H1 (cell line): ENCODE results near the gene LIPG. TPM values are rescaled to one million over a fixed set of nuclear protein-coding genes. Genes with fewer than 3 reads are reported as not detected.

Experiments
- CTCF ChIA-PET: fragments of 300-600 bp; sonication (Branson Sonifier 250); formaldehyde crosslinking; loops from one replicate; lab custom pipeline; 2021; ENCODE audit not compliant: partially characterized antibody; lab: Charles Lee
- POLR2A ChIA-PET: fragments of 300-600 bp; sonication (Branson Sonifier 250); formaldehyde crosslinking; loops from one replicate; lab custom pipeline; 2021; ENCODE audit warnings: inconsistent platforms; ENCODE audit not compliant: partially characterized antibody; lab: Charles Lee
- DNase-seq, 2 experiments: peaks; one replicate each; pipeline versions ENCODE4 v3.0.0 to v3.0.0-alpha.2; 2010 to 2022; ENCODE audit warnings: low spot score in 2 of 2, low read depth in 1 of 2, mixed read lengths in 1 of 2
- FAIRE-seq: peaks from 2 replicates; lab custom pipeline; 2011; peaks lifted over from hg19 to GRCh38; lab: Jason Lieb, UNC
- H2AFZ ChIP-seq: 2 replicates; pipeline ENCODE4 v1.8.1; 2012; ENCODE audit warnings: low read length, inconsistent platforms
- H2AK5ac ChIP-seq: 2 replicates; pipeline ENCODE4 v1.6.1; 2013; ENCODE audit warnings: low read depth, low read length
- H2BK120ac ChIP-seq: replicated peaks from 2 replicates; pipeline ENCODE3; 2013; ENCODE audit warnings: low read depth, low read length, inconsistent platforms
- H2BK12ac ChIP-seq: 2 replicates; pipeline ENCODE4 v1.6.1; 2013; ENCODE audit warnings: low read depth, low read length
- H2BK15ac ChIP-seq: 2 replicates; pipeline ENCODE4 v1.6.1; 2013; ENCODE audit warnings: low read length
- H2BK20ac ChIP-seq: 2 replicates; pipeline ENCODE4 v1.6.1; 2013; ENCODE audit warnings: low read length
- H2BK5ac ChIP-seq: 2 replicates; pipeline ENCODE4 v1.6.1; 2013; ENCODE audit warnings: low read depth, low read length
- H3K14ac ChIP-seq: 2 replicates; pipeline ENCODE4 v1.6.1; 2013; ENCODE audit warnings: inconsistent platforms; ENCODE audit not compliant: insufficient read length
- H3K18ac ChIP-seq: 2 replicates; pipeline ENCODE4 v1.6.1; 2013; ENCODE audit warnings: low read length; ENCODE audit errors: extremely low read depth
- H3K23ac ChIP-seq: 2 replicates; pipeline ENCODE4 v1.6.1; 2013; ENCODE audit warnings: inconsistent platforms; ENCODE audit not compliant: insufficient read length
- H3K23me2 ChIP-seq: 2 replicates; pipeline ENCODE4 v1.6.1; 2013; ENCODE audit warnings: low read depth, low read length
- H3K27ac ChIP-seq: 2 replicates; pipeline ENCODE4 v1.6.1; 2011; ENCODE audit warnings: low read depth, low read length, inconsistent platforms
- H3K27me3 ChIP-seq, 4 experiments: replicated peaks in 1 of 4; 1 replicate in 1 of 4; 2 replicates in 3 of 4; pipeline versions ENCODE4 v1.6.1 to v1.8.1; 2011 to 2013; ENCODE audit warnings: low read length in 3 of 4, mild to moderate bottlenecking in 3 of 4, inconsistent platforms in 2 of 4, mixed read lengths in 2 of 4, moderate library complexity in 1 of 4; ENCODE audit not compliant: control insufficient read depth in 3 of 4, insufficient read depth in 3 of 4; ENCODE audit errors: extremely low read depth in 1 of 4
- H3K36me3 ChIP-seq, 4 experiments: 2 replicates each; pipeline versions ENCODE4 v1.6.1 to v1.8.1; 2011 to 2013; ENCODE audit warnings: mild to moderate bottlenecking in 4 of 4, low read length in 3 of 4, moderate library complexity in 2 of 4, control low read depth in 1 of 4, inconsistent platforms in 1 of 4; ENCODE audit not compliant: insufficient read depth in 4 of 4, control insufficient read depth in 2 of 4
- H3K4ac ChIP-seq: replicated peaks from 2 replicates; pipeline ENCODE3; 2013; ENCODE audit warnings: low read length, low read depth, mixed read lengths, inconsistent platforms; ENCODE audit not compliant: insufficient read length
- H3K4me1 ChIP-seq, 4 experiments: replicated peaks in 1 of 4; 1 replicate in 1 of 4; 2 replicates in 3 of 4; pipeline versions ENCODE4 v1.6.1 to v1.8.1; 2011 to 2013; ENCODE audit warnings: low read length in 3 of 4, inconsistent platforms in 2 of 4, mixed read lengths in 1 of 4; ENCODE audit not compliant: insufficient read depth in 4 of 4, control insufficient read depth in 3 of 4
- H3K4me2 ChIP-seq, 2 experiments: 2 replicates each; pipeline versions ENCODE4 v1.6.1 to v1.8.1; 2011 to 2013; ENCODE audit warnings: low read depth in 2 of 2, low read length in 2 of 2, control low read depth in 1 of 2, inconsistent platforms in 1 of 2, mild to moderate bottlenecking in 1 of 2; ENCODE audit not compliant: insufficient read depth in 1 of 2
- H3K4me3 ChIP-seq, 4 experiments: fragments of 200-600, 300-600 bp in 1 of 4; sonication (generic), shearing (Covaris generic), sonication (Bioruptor Twin) in 1 of 4; 2 replicates each; pipeline versions ENCODE4 v1.5.1 to v1.8.1; 2011 to 2016; ENCODE audit warnings: low read length in 4 of 4, low read depth in 3 of 4, control low read depth in 2 of 4, inconsistent platforms in 2 of 4, mild to moderate bottlenecking in 2 of 4, mixed read lengths in 1 of 4, moderate library complexity in 1 of 4; ENCODE audit not compliant: insufficient read depth in 2 of 4; ENCODE audit errors: extremely low read depth in 1 of 4
- H3K56ac ChIP-seq: replicated peaks from 2 replicates; pipeline ENCODE3; 2013; ENCODE audit warnings: low read depth, mild to moderate bottlenecking, mixed read lengths, low read length, inconsistent platforms; ENCODE audit not compliant: insufficient read length
- H3K79me1 ChIP-seq: 2 replicates; pipeline ENCODE4 v1.6.1; 2013; ENCODE audit warnings: low read depth, low read length, control low read depth
- H3K79me2 ChIP-seq, 2 experiments: 2 replicates each; pipeline versions ENCODE4 v1.6.1 to v1.8.1; 2012 to 2013; ENCODE audit warnings: low read length in 2 of 2, mild to moderate bottlenecking in 2 of 2, inconsistent platforms in 1 of 2; ENCODE audit not compliant: insufficient read depth in 2 of 2, control insufficient read depth in 1 of 2
- H3K9ac ChIP-seq, 4 experiments: replicated peaks in 1 of 4; 1 replicate in 1 of 4; 2 replicates in 3 of 4; pipeline versions ENCODE4 v1.6.1 to v1.8.1; 2011 to 2013; ENCODE audit warnings: low read depth in 3 of 4, low read length in 3 of 4, control low read depth in 2 of 4, mild to moderate bottlenecking in 2 of 4, moderate library complexity in 2 of 4, inconsistent platforms in 1 of 4; ENCODE audit errors: extremely low read depth in 1 of 4
- H3K9me3 ChIP-seq, 2 experiments: 2 replicates each; pipeline versions ENCODE4 v1.6.1 to v1.8.1; 2012 to 2013; ENCODE audit warnings: mild to moderate bottlenecking in 2 of 2, moderate library complexity in 2 of 2, control low read depth in 1 of 2, inconsistent platforms in 1 of 2, low read depth in 1 of 2, low read length in 1 of 2, mixed read lengths in 1 of 2; ENCODE audit not compliant: insufficient read depth in 2 of 2
- H4K20me1 ChIP-seq, 2 experiments: replicated peaks in 1 of 2; 2 replicates each; pipeline versions ENCODE3 to v1.8.1; 2011 to 2013; ENCODE audit warnings: inconsistent platforms in 2 of 2, low read length in 2 of 2, mild to moderate bottlenecking in 1 of 2; ENCODE audit not compliant: insufficient read depth in 2 of 2, control insufficient read depth in 1 of 2
- H4K5ac ChIP-seq: 2 replicates; pipeline ENCODE4 v1.6.1; 2013; ENCODE audit warnings: low read length, low read depth, mixed read lengths, inconsistent platforms; ENCODE audit not compliant: insufficient read length
- H4K8ac ChIP-seq: 2 replicates; pipeline ENCODE4 v1.8.0; 2013; ENCODE audit warnings: mild to moderate bottlenecking, moderate library complexity, low read length, inconsistent platforms; ENCODE audit not compliant: insufficient read depth; ENCODE audit errors: extremely low read depth
- H4K91ac ChIP-seq: replicated peaks from 2 replicates; pipeline ENCODE3; 2013; ENCODE audit warnings: low read length, mixed read lengths, inconsistent platforms; ENCODE audit not compliant: insufficient read length
- BACH1 ChIP-seq: IDR thresholded peaks from 2 replicates; pipeline ENCODE4 v1.6.1; 2012; ENCODE audit warnings: low read length, improper control_type of control experiment
- EGR1 ChIP-seq: IDR thresholded peaks from 2 replicates; pipeline ENCODE4 v1.6.1; 2011; ENCODE audit warnings: low read depth, low read length, borderline replicate concordance
- KDM1A ChIP-seq: fragments of 200-600, 300-600 bp; sonication (generic); IDR thresholded peaks from 2 replicates; pipeline ENCODE4 v1.7.1; 2016; ENCODE audit warnings: mild to moderate bottlenecking, low read length, borderline replicate concordance
- NRF1 ChIP-seq: IDR thresholded peaks from 2 replicates; pipeline ENCODE4 v1.6.1; 2011; ENCODE audit warnings: mild to moderate bottlenecking, low read depth, low read length, improper control_type of control experiment
- POLR2AphosphoS5 ChIP-seq: IDR thresholded peaks from 2 replicates; pipeline ENCODE4 v1.6.1; 2011; ENCODE audit warnings: low read depth, low read length
- RBBP5 ChIP-seq: IDR thresholded peaks from 2 replicates; pipeline ENCODE4 v1.7.1; 2012; ENCODE audit warnings: low read depth, mild to moderate bottlenecking, inconsistent platforms, low read length, moderate library complexity, borderline replicate concordance
- SP4 ChIP-seq: IDR thresholded peaks from 2 replicates; pipeline ENCODE4 v1.6.1; 2012; ENCODE audit warnings: low read length, inconsistent platforms
- WGBS, 2 experiments: shearing (Covaris generic) in 1 of 2; methylation state at CpG; one replicate each; pipeline versions ENCODE4 v1.1.6 to v1.1.7; 2013 to 2015; ENCODE audit warnings: low lambda C conversion rate in 2 of 2, mixed read lengths in 2 of 2, inconsistent platforms in 1 of 2, low coverage in 1 of 2, missing lambda C conversion rate in 1 of 2; ENCODE audit not compliant: insufficient replicate concordance in 2 of 2, insufficient coverage in 1 of 2, insufficient read length in 1 of 2; ENCODE audit errors: extremely low coverage in 1 of 2, missing lambda C conversion rate in 1 of 2; 5-methylcytosine and 5-hydroxymethylcytosine counted together
- polyA plus RNA-seq, 7 experiments: library from polyadenylated mRNA; depleted of rRNA in 3 of 7; stranded (reverse) in 5 of 7; unstranded in 2 of 7; fragments of >200 nt in 5 of 7; fragments of 200-250 nt in 2 of 7; gene quantifications; 1 replicate in 5 of 7; 2 replicates in 1 of 7; 4 replicates in 1 of 7; pipeline versions ENCODE4 v1.2.1 to v1.2.3, GENCODE V29; 2011 to 2013; ENCODE audit warnings: missing spikeins in 2 of 7, mixed read lengths in 2 of 7
- total RNA-seq: library from RNA; stranded (reverse); fragmentation: NEBNext Ultra II Directional; extraction: Animal tissue kit (Norgen Biotek cat#: 25700); gene quantifications from 2 replicates; pipeline ENCODE4 v1.2.1, GENCODE V29; 2021
- TF ChIP-seq, protein P1 (sequence below): IDR thresholded peaks from 2 replicates; pipeline ENCODE4 v1.6.1; 2011; ENCODE audit warnings: low read depth, mild to moderate bottlenecking, low read length; ENCODE audit not compliant: insufficient read depth
- TF ChIP-seq, protein P2 (sequence below), 3 experiments: IDR thresholded peaks; 1 replicate in 2 of 3; 2 replicates in 1 of 3; pipeline versions ENCODE4 v1.5.1 to v1.6.1; 2011; ENCODE audit warnings: low read length in 3 of 3, mild to moderate bottlenecking in 3 of 3, inconsistent platforms in 2 of 3, low read depth in 1 of 3, moderate library complexity in 1 of 3; ENCODE audit not compliant: insufficient read depth in 1 of 3; ENCODE audit errors: control extremely low read depth in 1 of 3

The LIPG gene
- total and polyA plus RNA-seq, 2 of the 8 experiments (the other 6 are each of a cell fraction or from before 2014, with no cell fraction given), result 9.2 to 9.8 TPM

DNA sequence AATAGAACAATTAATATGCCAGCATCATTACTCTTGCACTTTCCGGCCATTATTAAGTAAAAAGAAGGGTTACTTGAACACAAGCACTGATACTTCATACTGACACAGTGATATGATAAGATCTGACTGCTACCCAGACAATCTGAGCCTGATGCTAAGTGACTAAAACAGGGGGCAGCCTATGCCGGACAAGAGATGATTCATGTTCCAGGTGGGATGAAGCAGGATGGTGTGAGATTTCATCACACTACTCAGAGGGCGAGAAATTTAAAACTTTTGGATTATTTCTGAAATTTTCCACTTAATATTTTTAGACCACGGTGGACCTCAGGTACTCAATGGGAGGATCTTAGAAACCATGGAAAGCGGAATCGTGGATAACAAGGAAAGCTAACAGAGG, 61.7 kb downstream of the LIPG start:
- Histone ChIP-seq H4K8ac (no peak overlapping the region), H3K36me3 (no peaks in the 10 kb centered on the region), H3K79me2 (no peaks in the 10 kb centered on the region), H3K4ac (no peak overlapping the region), H2BK20ac (no peak overlapping the region), H3K27ac (no peak overlapping the region), H3K9ac (no peak overlapping the region), H3K4me1 (no peaks in the 10 kb centered on the region; a peak in 3 of 7 replicates), H3K18ac (no peak overlapping the region), H2BK15ac (no peak overlapping the region), H2AFZ (no peak overlapping the region), H3K9me3 (no peaks in the 10 kb centered on the region), H2BK5ac (no peak overlapping the region), H4K91ac (no peak overlapping the region), H3K23me2 (no peaks in the 10 kb centered on the region), H3K14ac (no peak overlapping the region), H3K23ac (no peak overlapping the region), H3K27me3 (no peaks in the 10 kb centered on the region; a peak in 1 of 7 replicates), H3K4me3 (no peak overlapping the region), H3K79me1 (no peaks in the 10 kb centered on the region), H2AK5ac (no peak overlapping the region), H4K5ac (no peak overlapping the region), H2BK120ac (no peak overlapping the region), H3K4me2 (no peak overlapping the region), H3K56ac (no peak overlapping the region), H4K20me1 (no peaks in the 10 kb centered on the region), H2BK12ac (no peak overlapping the region)
- ChIA-PET CTCF (interaction anchor here (1.4 kb wide), 1 partner anchor 9 kb away, joined by 3 read pairs; no protein-coding TSS in a partner anchor), POLR2A (no interaction called here)
- 93% methylated on average over 6 of the region's 6 CpGs; no CpG with 5 or more reads in 1 of the 2 experiments for WGBS, 2 experiments
- FAIRE-seq, result no peak
- no peak for DNase-seq
- no peak for TF ChIP-seq KDM1A
- TF ChIP-seq RBBP5, result no peak
- no peak for TF ChIP-seq EGR1
- TF ChIP-seq, protein P1, sequence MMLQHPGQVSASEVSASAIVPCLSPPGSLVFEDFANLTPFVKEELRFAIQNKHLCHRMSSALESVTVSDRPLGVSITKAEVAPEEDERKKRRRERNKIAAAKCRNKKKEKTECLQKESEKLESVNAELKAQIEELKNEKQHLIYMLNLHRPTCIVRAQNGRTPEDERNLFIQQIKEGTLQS, result no peak
- TF ChIP-seq NRF1, result no peak
- no peak for TF ChIP-seq POLR2AphosphoS5
- TF ChIP-seq, protein P2, sequence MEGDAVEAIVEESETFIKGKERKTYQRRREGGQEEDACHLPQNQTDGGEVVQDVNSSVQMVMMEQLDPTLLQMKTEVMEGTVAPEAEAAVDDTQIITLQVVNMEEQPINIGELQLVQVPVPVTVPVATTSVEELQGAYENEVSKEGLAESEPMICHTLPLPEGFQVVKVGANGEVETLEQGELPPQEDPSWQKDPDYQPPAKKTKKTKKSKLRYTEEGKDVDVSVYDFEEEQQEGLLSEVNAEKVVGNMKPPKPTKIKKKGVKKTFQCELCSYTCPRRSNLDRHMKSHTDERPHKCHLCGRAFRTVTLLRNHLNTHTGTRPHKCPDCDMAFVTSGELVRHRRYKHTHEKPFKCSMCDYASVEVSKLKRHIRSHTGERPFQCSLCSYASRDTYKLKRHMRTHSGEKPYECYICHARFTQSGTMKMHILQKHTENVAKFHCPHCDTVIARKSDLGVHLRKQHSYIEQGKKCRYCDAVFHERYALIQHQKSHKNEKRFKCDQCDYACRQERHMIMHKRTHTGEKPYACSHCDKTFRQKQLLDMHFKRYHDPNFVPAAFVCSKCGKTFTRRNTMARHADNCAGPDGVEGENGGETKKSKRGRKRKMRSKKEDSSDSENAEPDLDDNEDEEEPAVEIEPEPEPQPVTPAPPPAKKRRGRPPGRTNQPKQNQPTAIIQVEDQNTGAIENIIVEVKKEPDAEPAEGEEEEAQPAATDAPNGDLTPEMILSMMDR (IDR thresholded peaks at IDR 0.05; ENCODE audit: control extremely low read depth in 1 of 3, insufficient read depth in 1 of 3, low read depth in 1 of 3, low read length in 3 of 3), result no peak
- no peak for TF ChIP-seq SP4
- no peak for TF ChIP-seq BACH1
